CD4-positive, alpha-beta T cell (primary cell): ENCODE measurements around the gene AK5. TPM values are rescaled to one million over a fixed set of nuclear protein-coding genes. Genes with fewer than 3 reads are reported as not detected.

Experiments
- ATAC-seq: fragments of 200-7000 bp; cut with Tn5 transposase; one replicate; pipeline ENCODE4 v1.10.0; 2022; ENCODE audit warnings: mild to moderate bottlenecking; ENCODE audit not compliant: poor library complexity
- CTCF ChIA-PET: fragments of 350-600 bp; sonication (Branson Sonifier 250); formaldehyde crosslinking; loops from one replicate; lab custom pipeline; 2021; ENCODE audit warnings: antibody characterized with exemption, inconsistent platforms; lab: Charles Lee
- POLR2A ChIA-PET: fragments of 350-600 bp; sonication (Branson Sonifier 250); formaldehyde crosslinking; loops from one replicate; lab custom pipeline; 2021; ENCODE audit warnings: antibody characterized with exemption, inconsistent platforms; lab: Charles Lee
- DNase-seq, 14 experiments: peaks; one replicate each; pipeline ENCODE4 v3.0.0-alpha.2; 2013 to 2020; ENCODE audit warnings: mixed read lengths in 2 of 14
- H3K27ac ChIP-seq, 2 donors: one replicate each; pipeline versions ENCODE4 v1.5.1 to v1.7.0; 2013; ENCODE audit warnings: low read length in 2 of 2, low read depth in 1 of 2, mild to moderate bottlenecking in 1 of 2
- H3K27me3 ChIP-seq, 2 experiments: 1 replicate in 1 of 2; 2 replicates in 1 of 2; pipeline versions ENCODE4 v1.6.1 to v1.7.0; 2013; ENCODE audit warnings: low read length in 2 of 2, control low read depth in 1 of 2, mild to moderate bottlenecking in 1 of 2, moderate library complexity in 1 of 2; ENCODE audit not compliant: insufficient read depth in 2 of 2, control insufficient read depth in 1 of 2
- H3K36me3 ChIP-seq: one replicate; pipeline ENCODE4 v1.6.1; 2013; ENCODE audit warnings: low read length, control low read depth; ENCODE audit not compliant: insufficient read depth
- H3K4me1 ChIP-seq: one replicate; pipeline ENCODE4 v1.6.1; 2013; ENCODE audit warnings: low read length, control low read depth; ENCODE audit not compliant: insufficient read depth
- H3K4me3 ChIP-seq: one replicate; pipeline ENCODE4 v1.5.1; 2013; ENCODE audit warnings: mild to moderate bottlenecking, low read length, moderate library complexity
- H3K9me3 ChIP-seq, 2 experiments: 1 replicate in 1 of 2; 2 replicates in 1 of 2; pipeline versions ENCODE4 v1.6.1 to v1.7.0; 2013; ENCODE audit warnings: low read length in 2 of 2, mild to moderate bottlenecking in 2 of 2, control low read depth in 1 of 2, moderate library complexity in 1 of 2; ENCODE audit not compliant: control insufficient read depth in 1 of 2, insufficient read depth in 1 of 2
- H3K27ac Mint-ChIP-seq: one replicate; pipeline ENCODE4 v1.8.0; 2020; ENCODE audit warnings: mixed read lengths
- H3K27me3 Mint-ChIP-seq: one replicate; pipeline ENCODE4 v1.8.0; 2021; ENCODE audit warnings: mixed read lengths
- H3K36me3 Mint-ChIP-seq: one replicate; pipeline ENCODE4 v1.8.0; 2021; ENCODE audit warnings: low read depth, mixed read lengths
- H3K4me1 Mint-ChIP-seq: one replicate; pipeline ENCODE4 v1.8.0; 2021; ENCODE audit warnings: low read depth, mixed read lengths
- H3K4me3 Mint-ChIP-seq: one replicate; pipeline ENCODE4 v1.8.0; 2020; ENCODE audit warnings: mild to moderate bottlenecking, mixed read lengths
- H3K9me3 Mint-ChIP-seq: one replicate; pipeline ENCODE4 v1.8.0; 2020; ENCODE audit warnings: mixed read lengths
- CTCF ChIP-seq: fragments of 200-600 bp; IDR thresholded peaks from one replicate; pipeline ENCODE4 v1.8.0; 2022; ENCODE audit warnings: antibody characterized with exemption, mild to moderate bottlenecking
- intact Hi-C, 2 experiments: fragments of 100-400 bp; cut with DNase I in 1 of 2; cut with micrococcal nuclease in 1 of 2; formaldehyde crosslinking; loops; one replicate each; pipeline versions ENCODE4 v1.15.1 to v1.9.0; 2023 to 2025; cut with DNase I, micrococcal nuclease
- total RNA-seq, 174 experiments: library from RNA in 2 of 174; stranded (reverse) in 2 of 174; gene quantifications; one replicate each; pipeline ENCODE4 v1.2.3 and lab custom pipeline; 2021 to 2026

Gene AK5
- total RNA-seq, 2 experiments from 2014 or later = 32.0 TPM

GRCh38 chr1:77245830-77246229 is 36.0 kb upstream of the AK5 start:
- no peak overlapping the region for H3K4me3 ChIP-seq
- Mint-ChIP-seq H3K27ac (no peak overlapping the region), H3K4me1 (peaks cover 12% of the 10 kb centered on the region), H3K4me3 (no peak overlapping the region), H3K36me3 (peaks cover 34% of the 10 kb centered on the region), H3K27me3 (no peaks in the 10 kb centered on the region), H3K9me3 (peaks cover 13% of the 10 kb centered on the region)
- no peak for ATAC-seq
- no peaks in the 10 kb centered on the region for H3K4me1 ChIP-seq
- no peaks in the 10 kb centered on the region for H3K27me3 ChIP-seq
- H3K27ac ChIP-seq = no peak overlapping the region
- intact Hi-C loops = no loop called here
- H3K9me3 ChIP-seq = peaks cover 4 to 17% of the 10 kb centered on the region in 2 experiments
- ChIA-PET CTCF (no interaction called here), POLR2A (no interaction called here)
- H3K36me3 ChIP-seq = no peaks in the 10 kb centered on the region
- DNase-seq = no peak
- TF ChIP-seq CTCF = no peak

DNA sequence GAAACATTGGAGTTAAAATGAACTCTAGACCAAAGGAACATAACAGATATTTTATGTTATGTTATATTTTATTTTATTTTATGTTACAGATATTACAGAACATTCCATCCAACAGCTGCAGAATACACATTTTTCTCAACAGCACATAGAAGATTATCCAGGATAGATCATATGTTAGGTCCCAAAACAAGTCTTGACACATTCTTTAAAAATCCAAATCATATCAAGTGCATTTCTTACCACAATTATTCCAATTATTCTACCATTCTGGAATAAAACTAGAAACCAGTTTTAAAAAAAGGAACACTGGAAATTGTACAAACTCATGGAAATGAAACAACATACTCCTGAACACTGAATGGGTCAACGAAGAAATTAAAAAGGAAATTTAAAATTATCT is 31.7 kb upstream of the AK5 start:
- no peak overlapping the region for H3K27ac ChIP-seq
- DNase-seq (no peak), ATAC-seq (no peak)
- Mint-ChIP-seq H3K4me1 (peaks cover 12% of the 10 kb centered on the region), H3K4me3 (no peak overlapping the region), H3K9me3 (peaks cover 27% of the 10 kb centered on the region), H3K27me3 (no peaks in the 10 kb centered on the region), H3K27ac (no peak overlapping the region), H3K36me3 (peaks cover 68% of the 10 kb centered on the region)
- H3K36me3 ChIP-seq = no peaks in the 10 kb centered on the region
- TF ChIP-seq CTCF = no peak
- H3K9me3 ChIP-seq = peaks cover 14 to 38% of the 10 kb centered on the region in 2 experiments
- no peak overlapping the region for H3K4me3 ChIP-seq
- H3K27me3 ChIP-seq = no peaks in the 10 kb centered on the region
- POLR2A ChIA-PET = no interaction called here
- intact Hi-C loops = no loop called here
- CTCF ChIA-PET = no interaction called here
- H3K4me1 ChIP-seq = no peaks in the 10 kb centered on the region

- Mint-ChIP-seq H3K36me3 (peaks cover 68% of the 10 kb centered on the region), H3K9me3 (peaks cover 27% of the 10 kb centered on the region), H3K27me3 (no peaks in the 10 kb centered on the region), H3K4me3 (no peak overlapping the region), H3K4me1 (peaks cover 12% of the 10 kb centered on the region), H3K27ac (no peak overlapping the region)
- Histone ChIP-seq H3K27me3 (no peaks in the 10 kb centered on the region), H3K4me3 (no peak overlapping the region), H3K27ac (no peak overlapping the region), H3K4me1 (no peaks in the 10 kb centered on the region), H3K36me3 (no peaks in the 10 kb centered on the region), H3K9me3 (peaks cover 9 to 37% of the 10 kb centered on the region in 2 experiments)
- POLR2A ChIA-PET = no interaction called here
- TF ChIP-seq CTCF = no peak
- DNase-seq (no peak), ATAC-seq (no peak)
- CTCF ChIA-PET = no interaction called here
- intact Hi-C loops = no loop called here
Observed at GRCh38 chr1:77253211-77253610, 28.6 kb upstream of the AK5 start.
